Activated CD4-positive, alpha-beta T cell treated with anti-CD3 and anti-CD28 coated beads, Interleukin-2, amount 50 U/mL, for 4 hours (primary cell): ENCODE data around the gene USP47.

Experiments
- DNase-seq, 2 experiments: peaks; one replicate each; pipeline ENCODE4 v3.0.0-alpha.2; 2020

USP47 gene

DNA sequence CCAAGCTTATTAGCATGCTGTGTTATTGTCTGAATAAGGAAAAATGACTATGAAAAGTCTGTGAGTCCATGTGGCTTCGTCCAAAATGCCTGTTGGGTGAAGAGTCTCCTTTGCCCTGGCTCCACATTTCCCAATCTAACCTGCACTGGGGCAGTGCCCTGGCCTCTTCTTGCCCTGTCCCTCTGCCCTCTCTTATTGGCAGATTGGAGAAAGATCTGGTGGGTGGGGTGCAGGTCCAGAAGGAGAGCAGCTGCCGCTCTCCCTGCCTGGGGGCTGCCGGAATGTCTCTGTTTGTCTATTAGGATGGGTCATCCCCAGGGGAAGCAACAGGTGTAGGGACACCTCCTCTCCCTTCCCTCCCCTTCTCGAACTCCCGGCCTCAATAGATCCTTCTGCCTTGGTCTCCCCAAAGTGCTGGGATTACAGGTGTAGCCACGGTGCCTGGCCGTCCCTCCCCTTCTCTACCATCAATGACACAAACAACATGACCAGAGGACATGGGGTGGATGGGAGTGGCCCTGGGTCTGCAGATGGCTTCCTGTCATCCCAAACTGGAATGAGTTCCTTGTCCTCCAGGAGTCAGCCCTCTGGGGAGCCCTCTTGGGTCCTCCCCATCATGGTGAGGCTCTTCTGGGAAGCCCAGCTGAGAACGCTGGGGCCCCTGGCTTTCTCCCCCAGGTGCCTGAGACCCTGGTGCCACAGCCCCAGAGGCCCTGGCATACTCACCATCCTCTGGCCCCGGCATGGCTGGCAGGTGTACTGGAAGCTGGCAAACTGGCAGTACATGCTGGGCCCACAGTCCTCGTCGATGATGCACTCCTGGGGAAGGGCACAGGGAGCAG is 126.1 kb downstream of the USP47 start:
- no peak for DNase-seq

DNA sequence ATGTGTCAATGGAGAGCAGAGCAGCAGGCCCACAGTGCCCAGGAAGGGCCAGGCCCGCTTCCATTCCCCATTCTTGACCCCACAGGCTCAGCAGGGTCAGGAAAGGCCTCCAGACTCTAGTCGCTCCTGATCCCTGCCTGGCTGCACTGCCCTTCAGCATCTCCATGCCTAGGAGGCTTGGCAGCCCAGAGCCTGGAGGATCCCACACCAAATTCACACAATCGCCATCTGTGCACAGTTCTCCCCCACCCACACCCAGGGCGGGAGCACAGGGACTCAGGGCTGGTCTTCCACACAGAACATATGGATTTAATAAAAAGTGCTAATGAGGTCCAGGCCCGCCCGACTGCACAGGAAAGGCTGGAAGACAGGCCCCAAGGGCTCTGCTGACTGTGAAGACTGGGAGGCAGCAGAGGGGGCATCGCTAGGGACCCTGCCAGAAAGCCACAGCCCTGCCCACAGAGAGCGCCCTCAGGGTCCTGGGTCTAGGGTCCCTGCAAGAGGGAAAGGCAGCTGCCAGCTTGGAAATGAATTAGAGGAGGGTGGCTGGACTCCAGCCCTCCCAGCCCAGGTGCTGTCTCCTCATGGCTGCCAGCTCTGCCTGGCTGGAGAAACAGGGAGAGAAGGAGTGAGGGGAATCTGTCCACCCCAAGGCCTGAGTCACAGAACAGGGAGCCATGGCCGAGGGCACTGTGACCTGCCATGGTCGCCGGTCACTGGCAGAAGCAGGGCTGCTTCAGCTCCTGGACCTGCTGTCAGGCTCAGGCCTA is 126.9 kb downstream of the USP47 start:
- no peak for DNase-seq

GRCh38 chr11:11969380-11970215 is 127.8 kb downstream of the USP47 start:
- no peak for DNase-seq

DNA sequence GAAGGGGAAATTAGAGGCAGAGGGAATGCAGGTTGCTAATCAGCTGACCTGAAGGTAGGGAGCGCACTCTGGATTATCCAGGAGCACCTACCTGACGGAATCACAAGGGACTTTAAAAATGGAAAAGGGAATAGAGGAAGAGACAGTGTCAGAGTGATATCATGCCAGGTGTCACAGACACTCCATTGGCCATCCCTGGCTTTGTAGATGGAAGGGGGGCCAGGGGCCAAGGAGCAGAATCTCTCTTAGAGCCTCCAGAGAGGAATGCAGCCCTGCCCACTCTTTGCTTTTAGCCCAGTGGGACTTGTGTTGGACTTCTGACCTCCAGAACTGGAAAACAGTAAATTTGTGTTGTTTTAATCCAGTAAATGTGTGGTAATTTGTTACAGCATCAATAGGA is 128.8 kb downstream of the USP47 start:
- DNase-seq, result no peak

- no peak for DNase-seq
Measured at GRCh38 chr11:11971906-11972547, 130.3 kb downstream of the USP47 start.

- no peak for DNase-seq
Measured at GRCh38 chr11:11972730-11973341, 131.1 kb downstream of the USP47 start.

DNA sequence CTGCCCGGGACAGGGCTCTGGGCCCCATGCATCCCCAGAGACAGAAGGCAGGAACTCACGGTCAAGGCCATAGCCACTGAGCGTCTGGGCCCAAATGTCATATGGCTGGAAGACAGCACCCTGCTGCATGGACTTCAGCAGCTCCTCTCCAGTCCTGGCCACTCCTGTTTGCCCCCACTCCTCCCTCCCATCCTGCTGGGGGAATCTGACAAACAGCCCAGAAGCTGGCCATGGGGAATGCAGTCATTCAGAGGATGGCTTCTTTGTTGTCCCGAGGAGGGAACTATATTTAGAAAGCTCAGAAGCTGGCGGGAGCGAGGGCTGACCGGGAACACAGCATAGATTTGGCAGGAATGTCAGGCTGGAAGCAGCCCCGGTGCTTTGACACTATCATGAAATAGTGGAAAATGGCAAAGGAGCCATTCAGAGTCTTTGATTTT is 131.6 kb downstream of the USP47 start:
- no peak for DNase-seq

DNA sequence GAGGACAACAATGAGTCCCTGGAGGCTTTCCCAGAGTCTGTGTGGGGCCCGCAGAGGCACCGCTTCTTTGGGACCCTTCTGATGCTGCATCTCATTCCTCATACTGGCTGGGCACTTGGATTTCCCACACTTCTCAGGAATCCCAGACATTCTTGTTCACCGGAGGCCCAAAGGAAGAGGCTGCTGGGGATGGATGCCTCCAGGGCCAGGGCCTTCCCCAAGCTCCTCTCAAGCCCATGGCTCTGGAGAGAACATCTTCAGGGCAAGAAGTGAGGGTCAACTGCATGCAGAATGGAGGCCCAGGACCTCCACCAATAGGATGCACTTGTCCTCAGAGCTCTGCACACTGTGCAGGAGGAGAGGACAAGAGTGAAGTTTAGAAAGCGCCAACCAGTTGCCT is 132.1 kb downstream of the USP47 start:
- no peak for DNase-seq

GRCh38 chr11:11975201-11976092 is 133.7 kb downstream of the USP47 start:
- no peak for DNase-seq

- no peak for DNase-seq
Measured at GRCh38 chr11:11976481-11977127, 134.8 kb downstream of the USP47 start.

DNA sequence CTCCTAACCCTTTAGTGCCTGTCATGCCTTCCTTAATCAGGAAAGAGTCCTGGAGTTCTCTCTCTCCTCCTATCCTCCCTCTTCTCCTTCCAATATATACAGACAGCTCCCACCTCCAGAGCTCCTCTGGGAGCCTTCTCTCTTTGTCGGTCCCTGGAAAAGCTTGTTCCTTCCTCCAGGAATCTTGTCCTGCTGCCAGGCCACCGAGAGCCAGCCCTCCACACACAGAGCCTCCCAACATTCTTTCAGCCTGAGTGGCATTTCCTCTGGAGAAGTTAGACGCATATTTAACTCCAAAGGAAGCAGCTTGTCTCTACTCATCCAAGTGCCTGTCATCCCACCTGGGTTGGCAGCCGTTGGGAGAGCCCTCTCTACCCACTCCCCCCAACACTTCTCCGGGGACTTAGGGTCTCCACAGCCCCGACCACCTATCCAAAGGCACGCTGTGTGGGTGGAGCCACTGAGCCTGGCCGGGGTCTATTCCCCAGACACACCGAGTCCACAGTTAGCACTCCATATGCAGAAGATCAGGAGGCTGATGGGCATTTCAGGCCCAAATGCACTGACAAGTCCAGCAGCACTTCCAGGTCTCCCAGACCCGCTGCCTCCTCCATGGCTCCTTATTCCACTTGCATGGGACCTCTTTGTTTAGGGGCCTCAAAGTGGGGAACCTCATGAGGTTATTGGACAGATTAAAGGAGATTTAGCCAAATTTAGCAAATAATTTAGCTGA is 135.6 kb downstream of the USP47 start:
- no peak for DNase-seq

GRCh38 chr11:11978098-11978637 is 136.4 kb downstream of the USP47 start:
- DNase-seq, result no peak

- DNase-seq, result no peak
Measured at GRCh38 chr11:11978792-11979487, 137.2 kb downstream of the USP47 start.

DNA sequence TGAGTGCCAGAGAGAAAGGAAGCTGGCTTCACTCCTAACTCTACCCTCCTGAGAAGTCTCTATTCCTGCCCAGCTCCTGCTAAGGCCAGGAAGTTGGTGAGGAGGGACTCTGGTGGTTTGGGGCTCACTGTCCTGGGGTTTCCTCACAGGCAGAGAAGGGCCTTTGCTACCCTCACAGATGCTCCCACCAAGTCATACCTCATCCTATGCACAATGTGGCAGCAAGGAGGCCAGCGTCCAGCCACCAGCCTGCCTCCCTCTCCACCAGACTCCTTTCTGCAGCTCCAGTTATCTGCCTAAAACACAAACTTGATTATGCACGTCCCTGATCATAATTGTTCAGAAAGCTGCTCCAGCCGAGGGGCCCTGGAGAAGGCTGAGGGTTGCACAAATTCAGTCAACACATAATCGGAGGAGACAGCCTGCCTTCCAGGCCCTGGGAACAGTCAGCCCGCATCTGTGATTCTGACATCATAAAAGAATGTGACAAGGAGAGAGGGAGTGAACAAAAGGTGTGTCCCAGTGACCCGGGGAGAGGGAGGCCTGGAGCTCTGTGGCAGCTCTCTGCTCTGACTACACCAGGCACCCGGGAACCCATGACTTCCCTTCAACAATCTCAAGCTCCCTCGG is 137.8 kb downstream of the USP47 start:
- DNase-seq, result no peak

- no peak for DNase-seq
Measured at GRCh38 chr11:11980200-11980599, 138.4 kb downstream of the USP47 start.

DNA sequence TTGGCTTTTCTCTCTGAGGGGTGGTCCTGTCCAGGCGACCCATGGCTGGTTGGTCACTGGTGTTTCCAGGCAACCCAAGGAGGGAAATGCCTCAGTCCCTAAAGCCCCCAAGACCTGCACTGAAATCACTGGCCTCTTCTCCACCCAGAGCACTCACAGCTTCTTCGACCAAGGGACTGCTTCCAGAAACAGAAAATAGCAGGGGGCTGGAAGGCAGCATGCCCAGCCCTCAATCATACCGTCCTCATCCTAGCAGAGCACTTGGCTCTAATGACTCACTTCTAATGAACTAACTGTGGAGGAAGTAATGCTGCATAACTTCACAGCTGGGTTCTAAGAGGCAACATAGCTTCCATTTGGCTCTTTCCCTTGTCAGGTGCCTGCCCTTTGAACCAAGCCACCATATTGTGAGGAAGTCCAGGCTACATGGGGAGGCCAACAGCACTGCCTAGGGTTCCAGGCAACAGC is 139.1 kb downstream of the USP47 start:
- no peak for DNase-seq

DNA sequence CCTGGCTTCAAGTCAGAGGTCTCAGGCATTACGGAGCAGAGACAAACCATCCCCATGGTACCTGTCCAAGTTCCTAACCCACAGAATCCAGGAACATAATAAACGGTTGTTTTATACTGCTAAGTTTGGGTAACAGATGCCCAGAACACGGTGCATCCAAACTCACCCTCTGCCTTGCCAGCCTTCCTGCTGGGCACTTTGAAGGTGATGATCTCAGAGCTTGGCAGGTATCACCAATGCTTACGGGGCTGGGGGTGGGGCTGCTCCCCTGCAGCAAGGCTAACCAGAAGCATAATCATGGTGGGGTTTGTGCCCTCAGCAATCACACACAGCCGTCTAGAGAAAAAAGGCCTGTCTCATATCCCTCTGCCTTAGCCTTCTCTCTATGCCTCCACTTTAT is 139.6 kb downstream of the USP47 start:
- no peak for DNase-seq

GRCh38 chr11:11981840-11982239 is 140.1 kb downstream of the USP47 start:
- DNase-seq, result no peak
